ENCODE measurements around the gene NOMO2. TPM values are rescaled to one million over a fixed set of nuclear protein-coding genes. Genes with fewer than 3 reads are reported as not detected.
"Not testable (repeated sequence)": the region's sequence is repeated elsewhere in the genome, so short reads cannot be mapped to it uniquely, and the experiment has no call there.

NOMO2 gene
- total RNA-seq, 5 donors from 2014 or later (not counting 1 experiment from before 2014, with no cell fraction given), result 47.1 to 96.3 (median 83.5) TPM

- H3K27me3 ChIP-seq (replicated peaks in 1 of 2; ENCODE audit: control insufficient read depth in 2 of 2, extremely low read depth in 1 of 2, insufficient read depth in 2 of 2, low read length in 1 of 2); CTCF ChIA-PET; H3K36me3 Mint-ChIP-seq; H3K9me3 Mint-ChIP-seq; H3K27ac Mint-ChIP-seq; ATAC-seq (replicated peaks in 1 of 4); POLR2A ChIA-PET; H3K9me3 ChIP-seq; H3K4me3 Mint-ChIP-seq; H3K36me3 ChIP-seq (ENCODE audit: control insufficient read depth in 2 of 2, extremely low read depth in 1 of 2, insufficient read depth in 1 of 2, low read length in 1 of 2); H3K4me1 ChIP-seq (ENCODE audit: control insufficient read depth in 1 of 2, extremely low read depth in 1 of 2, insufficient read depth in 2 of 2, low read length in 2 of 2); H3K4me1 Mint-ChIP-seq; H3K4me3 ChIP-seq (ENCODE audit: control insufficient read depth in 1 of 2, extremely low read depth in 1 of 2, low read length in 1 of 2); DNase-seq; H3K27ac ChIP-seq (ENCODE audit: low read length); H3K27me3 Mint-ChIP-seq: not testable (repeated sequence)
- WGBS (ENCODE audit: insufficient coverage), result no CpG with 5 or more reads among the region's 9 CpGs
These were observed 39.3 kb downstream of the NOMO2 start for GRCh38 chr16:18522637-18523036.

- H3K27ac ChIP-seq (ENCODE audit: low read length); H3K36me3 Mint-ChIP-seq; DNase-seq; ATAC-seq (replicated peaks in 1 of 4); H3K9me3 ChIP-seq; H3K4me3 ChIP-seq (ENCODE audit: control insufficient read depth in 1 of 2, extremely low read depth in 1 of 2, low read length in 1 of 2); H3K4me1 ChIP-seq (ENCODE audit: control insufficient read depth in 1 of 2, extremely low read depth in 1 of 2, insufficient read depth in 2 of 2, low read length in 2 of 2); CTCF ChIA-PET; H3K9me3 Mint-ChIP-seq; H3K27me3 ChIP-seq (replicated peaks in 1 of 2; ENCODE audit: control insufficient read depth in 2 of 2, extremely low read depth in 1 of 2, insufficient read depth in 2 of 2, low read length in 1 of 2); H3K4me1 Mint-ChIP-seq; H3K27ac Mint-ChIP-seq; H3K27me3 Mint-ChIP-seq; H3K36me3 ChIP-seq (ENCODE audit: control insufficient read depth in 2 of 2, extremely low read depth in 1 of 2, insufficient read depth in 1 of 2, low read length in 1 of 2); POLR2A ChIA-PET; H3K4me3 Mint-ChIP-seq: not testable (repeated sequence)
- WGBS (ENCODE audit: insufficient coverage), result no CpG with 5 or more reads among the region's 15 CpGs
These were observed 40.3 kb downstream of the NOMO2 start for GRCh38 chr16:18521445-18522181.

- WGBS (ENCODE audit: insufficient coverage), result no CpG with 5 or more reads among the region's 12 CpGs
- H3K36me3 ChIP-seq (ENCODE audit: control insufficient read depth in 2 of 2, extremely low read depth in 1 of 2, insufficient read depth in 1 of 2, low read length in 1 of 2); H3K27me3 Mint-ChIP-seq; ATAC-seq (replicated peaks in 1 of 4); POLR2A ChIA-PET; H3K4me1 Mint-ChIP-seq; H3K9me3 ChIP-seq; H3K4me1 ChIP-seq (ENCODE audit: control insufficient read depth in 1 of 2, extremely low read depth in 1 of 2, insufficient read depth in 2 of 2, low read length in 2 of 2); H3K4me3 ChIP-seq (ENCODE audit: control insufficient read depth in 1 of 2, extremely low read depth in 1 of 2, low read length in 1 of 2); DNase-seq; H3K27ac ChIP-seq (ENCODE audit: low read length); H3K27me3 ChIP-seq (replicated peaks in 1 of 2; ENCODE audit: control insufficient read depth in 2 of 2, extremely low read depth in 1 of 2, insufficient read depth in 2 of 2, low read length in 1 of 2); H3K27ac Mint-ChIP-seq; H3K4me3 Mint-ChIP-seq; H3K9me3 Mint-ChIP-seq; H3K36me3 Mint-ChIP-seq; CTCF ChIA-PET: not testable (repeated sequence)
These were observed 43.2 kb downstream of the NOMO2 start for GRCh38 chr16:18518536-18519283.

- POLR2A ChIA-PET, H3K9me3 Mint-ChIP-seq: not testable (repeated sequence)
- no CpG with 5 or more reads among the region's 7 CpGs for WGBS (ENCODE audit: insufficient coverage)
These were observed 63.5 kb downstream of the NOMO2 start for GRCh38 chr16:18498430-18498829.

GRCh38 chr16:18497032-18497431 is 64.9 kb downstream of the NOMO2 start:
- CTCF ChIA-PET; H3K4me3 ChIP-seq (ENCODE audit: control insufficient read depth in 1 of 2, extremely low read depth in 1 of 2, low read length in 1 of 2); H3K36me3 ChIP-seq (ENCODE audit: control insufficient read depth in 2 of 2, extremely low read depth in 1 of 2, insufficient read depth in 1 of 2, low read length in 1 of 2); H3K27ac Mint-ChIP-seq; H3K4me1 ChIP-seq (ENCODE audit: control insufficient read depth in 1 of 2, extremely low read depth in 1 of 2, insufficient read depth in 2 of 2, low read length in 2 of 2); H3K27ac ChIP-seq (ENCODE audit: low read length); H3K36me3 Mint-ChIP-seq; H3K9me3 Mint-ChIP-seq; H3K4me3 Mint-ChIP-seq; DNase-seq; H3K9me3 ChIP-seq; H3K27me3 Mint-ChIP-seq; H3K27me3 ChIP-seq (replicated peaks in 1 of 2; ENCODE audit: control insufficient read depth in 2 of 2, extremely low read depth in 1 of 2, insufficient read depth in 2 of 2, low read length in 1 of 2); POLR2A ChIA-PET; ATAC-seq (replicated peaks in 1 of 4); H3K4me1 Mint-ChIP-seq: not testable (repeated sequence)
- no CpG with 5 or more reads among the region's 5 CpGs for WGBS (ENCODE audit: insufficient coverage)

More at GRCh38 chr16:18498430-18498829, 63.5 kb downstream of the NOMO2 start:
- DNase-seq; H3K27me3 Mint-ChIP-seq; H3K36me3 Mint-ChIP-seq; H3K4me1 ChIP-seq (ENCODE audit: control insufficient read depth in 1 of 2, extremely low read depth in 1 of 2, insufficient read depth in 2 of 2, low read length in 2 of 2); H3K27ac ChIP-seq (ENCODE audit: low read length); H3K27ac Mint-ChIP-seq; H3K4me3 Mint-ChIP-seq; CTCF ChIA-PET; H3K4me3 ChIP-seq (ENCODE audit: control insufficient read depth in 1 of 2, extremely low read depth in 1 of 2, low read length in 1 of 2); H3K9me3 ChIP-seq; H3K27me3 ChIP-seq (replicated peaks in 1 of 2; ENCODE audit: control insufficient read depth in 2 of 2, extremely low read depth in 1 of 2, insufficient read depth in 2 of 2, low read length in 1 of 2); H3K4me1 Mint-ChIP-seq; H3K36me3 ChIP-seq (ENCODE audit: control insufficient read depth in 2 of 2, extremely low read depth in 1 of 2, insufficient read depth in 1 of 2, low read length in 1 of 2): not testable (repeated sequence)
- peak in 3 of 4 experiments; percentile 47 to 52 (median 48) for ATAC-seq (replicated peaks in 1 of 4)

- H3K36me3 Mint-ChIP-seq; H3K27ac Mint-ChIP-seq; CTCF ChIA-PET; H3K36me3 ChIP-seq (ENCODE audit: control insufficient read depth in 2 of 2, extremely low read depth in 1 of 2, insufficient read depth in 1 of 2, low read length in 1 of 2); H3K4me3 Mint-ChIP-seq; POLR2A ChIA-PET; H3K9me3 ChIP-seq; H3K27me3 ChIP-seq (replicated peaks in 1 of 2; ENCODE audit: control insufficient read depth in 2 of 2, extremely low read depth in 1 of 2, insufficient read depth in 2 of 2, low read length in 1 of 2); H3K4me1 Mint-ChIP-seq; H3K27me3 Mint-ChIP-seq; H3K4me3 ChIP-seq (ENCODE audit: control insufficient read depth in 1 of 2, extremely low read depth in 1 of 2, low read length in 1 of 2); DNase-seq; H3K9me3 Mint-ChIP-seq; H3K27ac ChIP-seq (ENCODE audit: low read length); H3K4me1 ChIP-seq (ENCODE audit: control insufficient read depth in 1 of 2, extremely low read depth in 1 of 2, insufficient read depth in 2 of 2, low read length in 2 of 2): not testable (repeated sequence)
- no CpG with 5 or more reads among the region's 11 CpGs for WGBS (ENCODE audit: insufficient coverage)
- peak; percentile 75 to 95 (median 86) for ATAC-seq (replicated peaks in 1 of 4)
These were observed 69.6 kb downstream of the NOMO2 start for GRCh38 chr16:18492118-18492897.
